Measurements from ENCODE around the gene PLXNB3.

The PLXNB3 gene

GRCh38 chrX:153750127-153750774 lies 13.8 kb upstream of the PLXNB3 start (continued):
- TF ChIP-seq ZNF558 (tag by site-specific recombination; IDR thresholded peaks at IDR 0.05) = no peak

- Histone ChIP-seq H3K4me3 (ENCODE audit: low read depth, low read length) (no peak overlapping the region), H3K36me3 (ENCODE audit: control insufficient read depth in 2 of 2, insufficient read depth in 1 of 2, low read length in 2 of 2) (no peaks in the 10 kb centered on the region), H3K9me3 (ENCODE audit: control insufficient read depth, insufficient read depth, low read depth, low read length) (peaks cover 4% of the 10 kb centered on the region; the same call in 1 of the 2 replicates), H3K27ac (ENCODE audit: extremely low read depth, low read depth, low read length) (no peak overlapping the region), H3K4me1 (ENCODE audit: control insufficient read depth, insufficient read depth, low read length) (no peaks in the 10 kb centered on the region)
- CTCF ChIA-PET = interaction anchor here (0.7 to 0.8 kb wide), 2 partner anchors 8 to 24 kb away, joined by 3 read pairs; no protein-coding TSS in a partner anchor
- POLR2A ChIA-PET = no interaction called here
- no peak for TF ChIP-seq ZNF280C (tag by site-specific recombination; IDR thresholded peaks at IDR 0.05)
- TF ChIP-seq ZNF529 (tag by site-specific recombination; IDR thresholded peaks at IDR 0.05; ENCODE audit: insufficient replicate concordance) = no peak
- no peak for TF ChIP-seq ZNF549 (tag by site-specific recombination; IDR thresholded peaks at IDR 0.05)
- TF ChIP-seq ZNF701 (tag by site-specific recombination; IDR thresholded peaks at IDR 0.05) = no peak
- TF ChIP-seq ZNF639 (tag by site-specific recombination; IDR thresholded peaks at IDR 0.05) = no peak
- TF ChIP-seq ZBTB1 (tag by site-specific recombination; IDR thresholded peaks at IDR 0.05) = no peak
- TF ChIP-seq ZNF623 (tag by site-specific recombination; IDR thresholded peaks at IDR 0.05) = no peak
- TF ChIP-seq ZFP41 (tag by site-specific recombination; IDR thresholded peaks at IDR 0.05; ENCODE audit: borderline replicate concordance) = no peak
- TF ChIP-seq ZNF132 (tag by site-specific recombination; IDR thresholded peaks at IDR 0.05; ENCODE audit: borderline replicate concordance) = no peak
- TF ChIP-seq ZNF146 (tag by site-specific recombination; IDR thresholded peaks at IDR 0.05) = no peak
Observed at GRCh38 chrX:153755136-153755535, 8.9 kb upstream of the PLXNB3 start.

GRCh38 chrX:153761863-153762262 lies 2.2 kb upstream of the PLXNB3 start:
- TF ChIP-seq OVOL3 (tag by site-specific recombination; IDR thresholded peaks at IDR 0.05) (no peak), ZNF704 (tag by site-specific recombination; IDR thresholded peaks at IDR 0.05) (no peak), ZNF76 (tag by site-specific recombination; IDR thresholded peaks at IDR 0.05; ENCODE audit: borderline replicate concordance, low read depth) (no peak), ZNF768 (tag by site-specific recombination; IDR thresholded peaks at IDR 0.05) (no peak), ZNF549 (tag by site-specific recombination; IDR thresholded peaks at IDR 0.05) (no peak), ZBTB17 (tag by site-specific recombination; IDR thresholded peaks at IDR 0.05) (no peak), BCL6B (tag by site-specific recombination; IDR thresholded peaks at IDR 0.05) (no peak), ZNF510 (tag by site-specific recombination; IDR thresholded peaks at IDR 0.05; ENCODE audit: insufficient replicate concordance) (no peak), ZNF843 (tag by site-specific recombination; IDR thresholded peaks at IDR 0.05) (no peak), ZNF555 (tag by site-specific recombination; conservative IDR thresholded peaks at IDR 0.05) (no peak), ZBTB10 (tag by site-specific recombination; IDR thresholded peaks at IDR 0.05) (no peak), ZNF121 (tag by site-specific recombination; IDR thresholded peaks at IDR 0.05) (no peak), ZNF521 (tag by site-specific recombination; IDR thresholded peaks at IDR 0.05) (no peak), ZNF175 (tag by site-specific recombination; IDR thresholded peaks at IDR 0.05) (no peak), GLIS1 (tag by site-specific recombination; IDR thresholded peaks at IDR 0.05) (no peak)
- peaks cover 2% of the 10 kb centered on the region; the same call in 1 of the 2 replicates for H3K9me3 ChIP-seq (ENCODE audit: control insufficient read depth, insufficient read depth, low read depth, low read length)
- H3K27ac ChIP-seq (ENCODE audit: extremely low read depth, low read depth, low read length) = no peak overlapping the region
- 0 out of 2 replicates have a peak, but pooled peaks cover 3% of the 10 kb centered on the region for H3K4me1 ChIP-seq (ENCODE audit: control insufficient read depth, insufficient read depth, low read length)
- ChIA-PET CTCF (interaction anchor here (0.6 kb wide), 2 partner anchors 13 to 18 kb away, joined by 3 read pairs; no protein-coding TSS in a partner anchor), POLR2A (no interaction called here)
- no peak overlapping the region for H3K4me3 ChIP-seq (ENCODE audit: low read depth, low read length)
- H3K36me3 ChIP-seq (ENCODE audit: control insufficient read depth in 2 of 2, insufficient read depth in 1 of 2, low read length in 2 of 2) = no peaks in the 10 kb centered on the region
